C1 segment of cervical spinal cord (tissue), 14 donors: Measurements from ENCODE around the gene CSNK2A1.
"Not testable (repeated sequence)": the region's sequence is repeated elsewhere in the genome, so short reads cannot be mapped to it uniquely, and the experiment has no call there.

Experiments
- DNase-seq, 14 donors: peaks; one replicate each; lab custom pipeline; 2025; lab: John Stamatoyannopoulos, UW

CSNK2A1 gene

DNA sequence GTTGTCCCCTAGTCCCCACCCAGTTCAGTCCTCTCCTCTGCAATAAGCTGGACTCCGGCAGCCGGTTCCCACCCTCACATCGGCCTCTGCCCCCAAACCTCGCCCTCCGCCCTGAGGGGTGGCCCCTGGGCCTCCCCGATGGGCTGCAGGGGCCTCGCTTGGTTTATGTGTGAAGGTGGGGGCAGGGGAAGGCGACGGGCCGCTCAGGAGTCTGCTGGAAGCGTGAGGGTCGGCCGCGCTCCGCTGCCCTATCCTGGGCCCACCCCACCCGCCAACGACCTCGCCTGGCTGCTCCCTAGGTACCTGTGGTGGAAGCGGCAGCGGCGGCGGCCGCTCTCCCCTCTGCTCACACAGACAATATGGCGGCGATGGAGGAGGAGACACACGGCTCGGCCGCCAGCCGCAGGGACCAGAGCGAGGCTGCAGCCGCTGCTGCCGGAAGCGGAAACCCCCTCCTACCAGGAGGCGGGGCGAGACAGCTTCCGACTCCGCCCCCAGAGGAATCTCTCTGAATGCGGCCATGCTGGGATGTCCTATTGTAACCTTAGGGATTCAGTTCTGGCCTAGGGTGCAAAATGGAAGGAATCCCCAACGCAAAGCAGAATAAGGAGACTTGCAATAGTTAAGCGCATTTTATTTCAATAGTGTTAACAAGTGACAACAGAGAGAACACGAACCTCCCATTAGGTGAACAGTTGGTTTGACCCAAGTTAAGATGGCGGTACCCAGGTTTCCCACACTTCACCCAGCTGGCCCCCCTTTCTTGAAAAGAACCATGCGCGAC lies at the start of gene CSNK2A1:
Gene CSNK2A1 (minus strand): TSS at position 422 of the 784 bp plus-strand sequence. CDS start 35,239 bp downstream, outside the sequence.
- DNase-seq, result peak; percentile 73 to 98 (median 93)

DNA sequence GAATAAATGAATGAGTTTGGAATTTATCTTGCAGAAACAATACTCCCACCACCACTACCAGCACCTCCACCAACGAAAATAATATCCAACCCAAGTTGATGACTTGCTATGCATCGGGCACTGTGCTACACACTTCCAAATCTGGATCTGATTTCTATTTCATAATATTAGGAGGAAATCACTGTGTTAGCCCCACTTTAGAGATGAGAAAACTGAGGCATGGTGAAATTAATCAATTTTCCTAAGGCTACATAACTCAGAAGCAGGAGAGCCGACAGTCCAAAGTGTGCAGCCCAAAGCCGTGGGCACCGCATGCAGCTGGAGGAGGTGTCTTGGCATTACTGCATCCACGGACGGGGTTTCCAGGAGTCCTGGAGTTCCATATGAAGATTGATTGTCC lies 48.9 kb upstream of the CSNK2A1 start:
- no peak for DNase-seq

DNA sequence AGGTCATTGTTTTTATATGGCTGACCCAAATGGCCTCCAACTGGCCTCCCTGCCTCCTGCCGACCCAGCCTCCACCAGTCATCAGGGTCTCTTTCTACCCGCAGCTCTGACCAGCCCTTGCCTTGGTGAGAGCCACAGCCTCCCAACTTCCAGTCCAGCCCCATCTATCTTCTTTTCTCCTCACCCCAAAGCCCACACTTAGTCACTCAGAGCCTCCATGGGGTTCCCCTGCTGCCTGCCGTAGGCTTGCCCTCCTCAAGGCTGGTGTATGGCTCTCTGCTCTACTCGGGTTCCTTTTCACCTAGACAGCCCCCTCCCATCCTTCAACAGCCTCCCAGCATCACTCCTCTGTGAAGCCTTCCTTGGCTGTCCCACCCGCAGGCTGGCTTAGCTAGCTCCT lies 48.4 kb upstream of the CSNK2A1 start:
- no peak for DNase-seq

DNA sequence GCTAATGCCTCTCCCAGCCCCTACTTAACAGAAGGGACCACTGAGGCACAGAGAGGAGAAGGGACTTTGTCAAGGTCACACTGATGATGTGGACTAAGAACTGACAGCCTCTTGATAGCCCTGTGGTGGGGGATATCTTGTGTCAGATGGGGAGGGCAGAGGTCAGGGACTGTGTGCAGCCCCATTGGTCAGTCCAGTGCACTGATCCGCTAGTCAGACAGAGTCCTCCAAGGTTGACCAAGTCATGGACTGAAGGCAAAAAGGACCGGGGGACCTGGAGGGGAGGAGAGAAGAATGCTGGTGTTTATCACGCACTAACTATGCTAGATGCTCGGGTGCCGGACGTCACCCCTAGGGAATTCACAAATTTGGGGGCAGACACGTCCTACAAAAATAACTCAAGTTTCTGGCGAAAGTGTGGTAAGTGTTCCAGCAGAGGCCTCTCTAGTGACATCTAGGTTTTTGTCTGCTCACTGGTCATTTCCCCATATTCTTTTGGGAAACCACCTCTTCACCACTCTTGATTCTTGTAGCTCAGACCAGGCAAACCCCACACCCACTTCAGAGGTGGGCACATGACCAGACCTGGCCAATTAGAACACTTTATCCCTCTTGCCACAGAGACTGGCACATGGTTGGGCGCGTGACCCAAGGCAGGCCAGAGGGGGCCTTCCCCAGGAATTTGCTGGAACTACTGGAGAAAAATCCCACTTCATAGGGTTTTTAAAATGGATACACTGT lies 45.5 kb upstream of the CSNK2A1 start:
- no peak for DNase-seq

DNA sequence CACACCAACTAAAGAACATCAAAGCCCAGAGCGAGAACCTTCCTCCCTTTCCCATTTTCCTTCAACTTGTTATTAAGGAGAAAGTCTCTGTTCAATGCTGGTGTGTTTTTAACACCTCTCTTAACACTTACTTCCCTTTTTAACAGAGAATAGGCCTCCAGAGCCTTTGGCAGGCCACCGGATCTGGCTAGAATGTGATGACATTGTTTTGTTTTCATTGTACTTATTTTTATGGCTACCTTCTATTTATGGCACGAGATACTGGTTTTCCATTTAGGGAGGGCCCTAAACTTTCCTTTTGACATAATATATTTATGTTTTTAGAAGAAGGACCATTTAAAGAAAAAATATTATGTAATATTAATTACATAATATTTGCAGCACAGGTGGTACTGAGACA lies 44.9 kb upstream of the CSNK2A1 start:
- no peak for DNase-seq

DNA sequence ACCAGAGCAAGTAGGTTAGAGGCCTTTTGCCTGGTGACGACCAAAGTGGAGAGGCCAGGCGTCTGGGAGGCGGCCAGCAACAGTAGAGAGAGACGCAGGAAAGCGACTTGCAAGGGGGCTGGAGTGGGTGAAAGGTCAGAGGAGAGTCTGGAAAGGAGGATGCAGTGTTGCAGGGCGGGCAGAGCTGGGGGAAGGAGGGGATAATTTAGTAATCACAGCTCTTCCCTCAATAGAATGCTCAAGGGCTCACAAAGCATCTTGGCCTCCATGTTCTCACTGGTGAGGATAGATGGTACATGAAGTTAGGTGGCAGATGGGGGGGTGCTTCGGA lies 41.3 kb upstream of the CSNK2A1 start:
- DNase-seq, result no peak

DNA sequence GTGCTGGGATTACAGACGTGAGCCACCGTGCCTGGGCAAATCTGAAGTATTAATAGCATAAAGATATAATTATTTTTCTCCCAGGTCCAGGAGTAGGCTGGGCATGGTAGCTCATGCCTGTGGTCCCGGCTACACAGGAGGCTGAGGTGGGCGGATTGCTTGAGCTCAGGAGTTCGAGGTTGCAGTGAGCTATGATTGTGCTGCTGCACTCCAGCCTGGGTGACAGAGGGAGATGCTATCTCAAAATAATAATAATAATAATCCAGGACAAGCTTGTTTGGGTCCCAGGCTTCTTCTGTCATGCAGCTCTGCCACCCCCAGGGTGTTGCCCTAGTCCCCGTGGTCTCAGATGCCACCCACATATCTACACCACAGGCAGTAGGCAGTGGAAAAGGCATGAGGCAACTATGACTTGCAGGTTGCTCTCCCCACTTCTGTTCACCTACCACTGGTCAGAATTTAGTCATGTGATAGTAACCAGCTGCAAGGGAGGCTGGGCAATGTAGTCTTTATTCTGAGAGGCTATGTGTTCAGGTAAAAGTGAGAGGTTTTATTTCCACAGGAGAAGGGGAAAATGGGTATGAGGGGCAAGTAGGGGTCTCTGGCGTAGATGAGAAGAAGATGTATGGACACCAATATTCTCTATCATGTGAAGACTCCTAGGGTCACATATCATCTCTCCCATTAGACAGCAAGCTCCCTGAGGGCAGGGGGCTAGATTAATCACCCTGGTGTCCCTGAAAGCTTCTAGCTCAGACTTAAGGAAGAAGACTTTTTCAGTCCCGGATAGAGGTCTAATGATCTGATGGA lies 40.8 kb upstream of the CSNK2A1 start:
- no peak for DNase-seq

DNA sequence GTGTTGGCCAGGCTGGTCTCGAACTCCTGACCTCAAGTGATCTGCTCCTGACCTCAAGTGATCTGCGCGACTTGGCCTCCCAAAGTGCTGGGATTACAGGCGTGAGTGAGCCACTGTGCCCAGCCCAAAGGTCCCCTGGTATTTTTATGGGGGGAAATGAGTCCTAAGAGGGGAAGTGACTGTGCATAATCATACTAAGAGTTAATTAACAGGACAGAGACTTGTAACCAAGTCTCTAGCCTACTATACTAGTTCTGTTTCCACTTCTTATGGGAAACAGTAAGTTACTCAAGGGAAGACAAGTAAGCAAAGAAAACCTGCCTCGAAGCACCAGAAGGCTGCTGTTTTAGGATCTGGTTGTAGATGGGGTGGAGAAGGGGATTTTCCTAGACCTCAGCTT lies 38.6 kb upstream of the CSNK2A1 start:
- no peak for DNase-seq

DNA sequence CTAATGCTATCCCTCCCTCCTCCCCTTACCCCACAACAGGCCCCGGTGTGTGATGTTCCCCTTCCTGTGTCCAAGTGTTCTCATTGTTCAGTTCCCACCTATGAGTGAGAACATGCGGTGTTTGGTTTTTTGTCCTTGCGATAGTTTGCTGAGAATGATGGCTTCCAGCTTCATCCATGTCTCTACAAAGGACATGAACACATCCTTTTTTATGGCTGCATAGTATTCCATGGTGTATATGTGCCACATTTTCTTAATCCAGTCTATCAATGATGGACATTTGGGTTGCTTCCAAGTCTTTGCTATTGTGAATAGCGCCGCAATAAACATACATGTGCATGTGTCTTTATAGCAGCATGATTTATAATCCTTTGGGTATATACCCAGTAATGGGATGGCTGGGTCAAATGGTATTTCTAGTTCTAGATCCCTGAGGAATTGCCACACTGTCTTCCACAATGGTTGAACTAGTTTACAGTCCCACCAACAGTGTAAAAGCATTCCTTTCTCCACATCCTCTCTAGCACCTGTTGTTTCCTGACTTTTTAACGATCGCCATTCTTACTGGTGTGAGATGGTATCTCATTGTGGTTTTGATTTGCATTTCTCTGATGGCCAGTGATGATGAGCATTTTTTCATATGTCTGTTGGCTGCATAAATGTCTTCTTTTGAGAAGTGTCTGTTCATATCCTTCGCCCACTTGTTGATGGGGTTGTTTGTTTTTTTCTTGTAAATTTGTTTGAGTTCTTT lies 35.5 kb upstream of the CSNK2A1 start:
- DNase-seq, result not testable (repeated sequence)

DNA sequence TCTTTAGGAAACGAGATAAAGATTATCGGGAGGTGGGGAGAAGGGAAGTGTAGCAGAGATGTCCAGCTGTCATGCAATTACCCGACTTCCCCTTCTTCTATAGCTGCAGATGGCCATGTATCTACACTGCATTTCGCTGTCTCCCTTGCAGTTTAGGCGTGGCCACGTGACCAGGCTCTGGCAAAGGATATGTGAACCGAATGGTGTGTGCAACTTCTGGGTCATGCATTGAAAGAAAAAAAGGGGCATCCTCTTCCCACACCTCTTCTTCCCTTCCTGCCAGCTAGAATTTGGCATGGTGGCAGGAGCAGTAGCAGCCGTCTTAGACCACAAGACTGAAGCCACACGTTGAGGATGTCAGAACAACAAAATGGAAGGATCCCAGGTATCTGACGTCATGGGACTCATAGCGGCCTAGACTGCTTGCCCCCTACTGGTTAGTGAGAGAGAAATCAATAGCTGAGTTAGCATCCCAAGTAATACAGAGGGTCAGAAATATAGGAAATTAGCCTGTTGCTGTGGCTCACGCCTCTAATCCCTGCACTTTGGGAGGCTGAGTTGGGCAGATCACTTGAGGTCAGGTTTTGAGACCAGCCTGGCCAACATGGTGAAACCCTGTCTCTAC lies 33.7 kb upstream of the CSNK2A1 start:
- no peak for DNase-seq

DNA sequence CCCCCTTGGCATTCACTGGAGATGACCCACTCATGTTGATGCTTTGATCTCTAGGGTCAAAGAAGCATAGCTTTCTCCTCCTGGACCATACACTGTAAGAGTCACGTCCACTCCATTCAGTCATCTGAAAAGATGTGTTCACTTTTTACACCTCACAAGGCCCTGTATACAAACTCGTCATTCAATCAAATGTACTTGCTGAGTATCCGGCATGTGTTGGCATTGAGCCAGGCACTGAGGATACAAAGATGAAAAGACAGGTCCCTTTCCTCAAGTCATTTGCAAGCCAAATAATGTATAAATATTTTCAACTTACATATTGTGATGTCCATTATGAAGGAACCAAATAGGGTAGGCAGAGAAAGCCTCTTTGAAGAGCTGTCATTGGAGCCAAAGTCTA lies 32.6 kb upstream of the CSNK2A1 start:
- no peak for DNase-seq

DNA sequence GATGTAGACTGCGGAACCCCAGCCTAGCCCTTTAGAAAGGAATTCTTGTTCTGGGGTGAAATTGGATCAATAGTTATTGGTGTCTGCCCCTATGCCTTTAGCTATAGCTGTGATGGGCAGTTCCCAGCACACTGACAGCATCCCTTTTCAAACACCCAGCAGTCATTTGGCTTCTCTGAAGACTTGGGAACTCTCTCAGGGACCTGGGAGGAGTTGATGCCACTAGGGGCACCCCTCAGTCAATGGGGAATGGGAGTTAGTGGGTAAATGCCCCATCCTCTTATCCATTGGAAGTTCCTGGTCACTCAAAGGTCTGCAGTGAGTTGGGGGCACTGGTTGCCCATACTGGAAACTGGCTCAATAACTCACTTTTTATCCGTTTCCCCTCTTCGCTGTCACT lies 31.6 kb upstream of the CSNK2A1 start:
- DNase-seq, result no peak

DNA sequence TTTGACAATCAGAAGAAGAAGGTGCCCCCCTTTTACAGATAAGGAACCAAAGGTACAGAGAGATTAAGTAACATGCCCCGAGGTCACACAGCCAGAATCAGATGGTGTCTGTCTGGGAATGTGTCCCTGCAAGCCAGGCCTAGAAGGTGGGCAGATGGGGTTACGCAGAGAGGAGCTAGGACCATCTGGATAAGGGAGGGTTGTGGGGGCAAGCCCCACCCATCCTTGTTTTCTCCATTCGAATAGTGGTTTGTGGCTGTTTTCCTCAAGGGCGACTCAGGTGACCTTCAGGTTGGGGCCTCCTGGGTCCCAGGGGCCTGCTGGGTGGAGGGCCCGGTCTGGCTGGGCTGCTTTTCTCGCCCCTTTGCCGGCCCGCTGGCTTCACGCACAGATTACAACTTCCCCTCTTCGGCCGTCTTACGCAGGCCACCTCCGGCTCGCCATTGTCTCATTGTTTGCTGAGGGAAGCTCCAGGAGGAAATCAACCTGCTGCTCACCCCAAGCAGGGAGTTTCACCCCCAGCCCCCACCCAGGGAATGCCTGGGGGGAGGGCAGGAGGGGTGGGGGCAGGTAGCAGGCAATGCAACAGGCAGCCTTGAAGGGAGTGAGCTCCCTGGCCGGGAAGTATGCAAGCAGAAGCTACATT lies 30.8 kb upstream of the CSNK2A1 start:
- no peak for DNase-seq

DNA sequence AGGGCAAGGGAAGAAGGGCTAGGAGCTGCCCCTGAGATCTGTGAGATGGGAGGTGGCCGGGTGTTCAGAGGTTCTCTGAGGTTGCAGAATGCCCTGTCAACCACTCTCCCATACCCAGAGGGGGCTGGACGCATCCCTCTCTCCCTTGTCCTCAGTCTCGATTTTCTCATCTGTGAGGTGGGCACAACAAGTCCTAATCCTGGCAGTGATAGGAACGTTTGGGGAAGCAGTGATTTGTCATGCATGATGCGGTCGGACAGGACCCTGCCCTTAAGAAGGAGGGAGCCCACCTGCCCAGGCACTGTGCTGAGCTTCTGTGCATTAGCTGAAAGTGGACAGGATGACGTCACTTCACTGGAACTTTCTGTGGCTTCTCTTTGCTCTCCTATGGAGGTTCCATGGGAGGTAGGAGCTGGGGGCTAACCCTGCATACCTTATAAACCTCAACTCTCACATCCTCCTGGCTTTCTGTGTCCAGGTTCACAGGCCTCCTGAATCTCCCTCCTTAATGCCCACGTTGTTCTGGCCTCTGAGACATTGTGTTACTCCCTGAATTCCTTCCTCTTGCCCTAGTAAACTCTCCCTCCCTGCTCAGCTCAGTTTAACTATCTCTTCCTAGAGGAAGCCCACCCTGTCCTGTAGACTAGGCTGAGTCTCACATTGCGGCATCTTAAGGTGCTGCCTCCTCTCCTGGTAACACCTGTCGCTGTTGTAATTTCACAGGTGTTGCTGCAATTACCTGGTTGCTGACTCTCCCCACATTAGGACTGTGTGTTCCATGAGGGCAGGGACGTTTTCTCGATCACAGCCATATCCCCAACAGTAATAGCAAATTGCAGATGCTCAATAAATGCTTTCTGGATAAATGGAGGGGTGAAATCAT lies 30.1 kb upstream of the CSNK2A1 start:
- DNase-seq, result no peak

DNA sequence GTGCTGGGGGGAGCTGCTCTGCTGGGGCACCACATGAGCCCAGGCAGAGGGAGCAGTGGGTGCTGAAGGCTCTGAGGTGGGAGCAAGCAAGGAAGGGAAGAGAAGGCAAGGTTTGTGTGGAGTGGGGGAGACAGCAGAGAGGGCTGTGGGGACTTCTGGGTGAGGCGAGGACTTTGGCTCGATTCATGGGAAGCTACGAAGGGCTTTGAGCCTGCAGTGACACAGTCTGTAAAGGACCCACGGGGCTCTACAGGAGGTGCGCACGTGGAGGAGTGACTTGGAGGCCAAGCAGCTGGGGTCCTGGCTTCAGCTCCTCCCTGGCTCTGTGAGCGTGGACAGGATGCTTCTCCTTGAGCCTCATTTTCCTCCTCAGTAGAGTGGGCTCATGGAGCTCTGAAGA lies 29.1 kb upstream of the CSNK2A1 start:
- DNase-seq, result no peak

DNA sequence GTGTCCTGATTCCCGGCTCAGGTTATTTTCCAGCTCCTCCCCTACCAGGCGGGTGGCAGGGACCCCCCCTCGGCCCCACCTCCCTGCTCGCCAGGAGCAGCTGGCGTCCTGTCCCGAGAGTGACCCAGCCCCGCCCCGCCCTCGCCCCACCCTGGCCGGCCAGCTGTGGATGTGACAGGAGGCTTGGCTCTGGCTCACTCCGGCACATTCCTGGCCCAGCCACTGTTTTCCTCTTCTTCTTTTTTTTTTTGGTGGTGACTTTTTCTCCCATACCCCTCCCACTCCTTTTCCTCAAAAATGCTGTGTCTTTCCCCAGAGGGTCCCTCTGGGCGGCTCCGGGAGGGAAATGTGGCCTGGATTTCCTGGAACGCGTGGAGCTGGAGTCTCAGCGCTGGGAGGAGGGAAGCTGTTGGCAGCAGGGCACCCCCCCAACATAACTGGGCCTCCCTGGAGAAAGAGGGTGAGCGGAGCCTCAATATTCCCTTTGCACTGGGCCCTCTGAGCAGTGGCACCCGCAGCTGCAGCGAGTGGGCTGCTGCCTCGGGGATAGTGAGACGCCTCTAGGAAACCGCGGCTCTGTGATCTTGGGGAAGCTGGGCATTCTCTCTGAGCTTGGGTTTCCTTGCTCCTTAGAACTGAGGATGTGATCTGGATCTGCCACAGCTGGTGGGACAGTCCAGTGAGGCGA lies 28.3 kb upstream of the CSNK2A1 start:
- no peak for DNase-seq

DNA sequence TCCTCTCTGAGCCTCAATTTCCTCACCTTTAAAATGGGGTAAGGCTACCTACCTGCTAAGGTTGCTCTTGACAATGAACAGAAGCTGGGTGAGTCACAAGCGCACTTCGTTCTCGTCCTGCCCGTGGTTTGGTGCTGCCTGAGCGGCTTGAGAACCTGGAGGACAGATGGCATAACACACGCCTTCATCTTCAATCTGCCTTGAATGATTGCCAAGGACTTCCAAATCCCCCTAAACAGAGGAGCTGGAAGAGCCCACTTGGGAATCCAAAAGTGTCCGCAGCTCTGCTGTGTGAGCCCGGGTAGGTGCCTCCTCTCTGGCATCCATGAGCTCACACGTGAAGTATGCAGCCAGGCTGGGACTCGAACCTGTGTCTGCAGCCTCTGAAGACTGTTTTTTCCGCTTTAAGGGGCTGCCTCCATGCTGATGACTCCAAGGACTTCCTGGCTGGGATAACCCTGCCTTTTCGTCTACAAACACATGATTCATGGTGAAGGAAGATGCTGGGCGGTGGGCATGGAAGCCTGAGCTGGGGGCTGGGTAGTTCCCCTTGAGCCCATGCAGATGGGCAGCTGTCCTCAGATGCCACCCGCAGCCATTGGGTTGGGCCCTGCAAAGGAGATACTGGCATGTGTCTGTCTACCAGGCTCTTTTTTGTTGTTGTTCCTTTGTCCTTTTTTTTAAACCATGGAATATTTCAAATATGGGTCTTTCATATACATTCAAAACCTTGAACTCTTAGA lies 25.3 kb upstream of the CSNK2A1 start:
- no peak for DNase-seq

DNA sequence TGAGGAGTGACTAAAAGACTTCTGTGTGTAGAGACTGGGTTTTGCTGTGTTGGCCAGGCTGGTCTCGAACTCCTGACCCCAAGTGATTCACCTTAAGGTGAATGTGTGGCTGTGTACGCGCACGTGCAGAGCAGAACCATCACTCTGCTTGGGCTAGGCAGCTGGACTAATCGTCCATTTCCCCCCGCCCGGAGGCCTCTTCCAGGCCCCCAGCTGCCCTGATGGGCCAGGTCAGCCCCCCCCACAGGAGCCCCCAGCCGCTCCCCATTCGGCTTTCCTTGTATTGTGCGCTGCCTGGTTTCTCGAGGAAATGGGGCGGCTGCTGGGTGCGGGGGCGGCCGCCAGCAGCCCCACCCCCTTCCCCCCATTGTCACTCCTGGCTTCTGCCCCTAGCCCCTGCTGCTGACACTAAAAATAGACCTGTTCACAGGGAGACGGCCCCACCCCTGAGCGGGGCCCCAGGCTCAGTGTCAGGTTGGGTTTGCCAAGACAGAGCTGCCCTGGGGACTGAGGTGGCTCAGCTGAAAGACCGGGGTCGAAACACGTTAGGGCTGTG lies 24.6 kb upstream of the CSNK2A1 start:
- no peak for DNase-seq
